Measurements from ENCODE around the gene CD33. TPM values are rescaled to one million over a fixed set of nuclear protein-coding genes. Genes with fewer than 3 reads are reported as not detected.

CD33 gene
- total and polyA plus RNA-seq, 9 of the 15 experiments (the other 6 are each of a cell fraction or from before 2014, with no cell fraction given), result 36.1 to 88.6 (median 49.6) TPM

- TF ChIP-seq BRD4 (IDR thresholded peaks at IDR 0.05), result no peak
- TF ChIP-seq NR2F6 (CRISPR knock-in tag; IDR thresholded peaks at IDR 0.05), result no peak
- no peak for TF ChIP-seq FOSL1 (tag; conservative IDR thresholded peaks at IDR 0.05)
- TF ChIP-seq ZC3H11A (IDR thresholded peaks at IDR 0.05; ENCODE audit: low read depth, low read length), result no peak
Measured at GRCh38 chr19:51207747-51208146, 17.1 kb upstream of the CD33 start (continued).

GRCh38 chr19:51210191-51210784 is 14.6 kb upstream of the CD33 start:
- ATAC-seq, result no peak
- WGBS (ENCODE audit: insufficient coverage, low coverage, missing lambda C conversion rate), result 29% methylated on average over 6 of the region's 6 CpGs
- Histone ChIP-seq H3K9me1 (ENCODE audit: control insufficient read depth, insufficient read depth, low read length) (no peaks in the 10 kb centered on the region), H3K4me2 (ENCODE audit: insufficient read depth, low read length) (no peak overlapping the region), H2AFZ (ENCODE audit: low read depth, low read length) (peak overlapping the region; percentile 70), H3K9ac (ENCODE audit: insufficient read depth in 1 of 2, low read depth in 2 of 2, low read length in 2 of 2) (no peak overlapping the region), H3K27me3 (ENCODE audit: control insufficient read depth in 2 of 2, insufficient read depth in 2 of 2, low read length in 2 of 2) (peaks cover 0 to 5% of the 10 kb centered on the region in 2 experiments; a peak in 2 of 5 replicates), H3K36me3 (ENCODE audit: control insufficient read depth, insufficient read depth, low read length) (no peaks in the 10 kb centered on the region), H3K9me3 (replicated peaks; ENCODE audit: control insufficient read depth, insufficient read depth, low read depth, low read length) (no peaks in the 10 kb centered on the region), H3K27ac (ENCODE audit: extremely low read depth, low read depth, low read length) (no peak overlapping the region), H3K4me3 (no peak overlapping the region), H3K4me1 (replicated peaks in 1 of 2; ENCODE audit: control insufficient read depth in 2 of 2, insufficient read depth in 2 of 2, low read length in 2 of 2) (peaks cover 0 to 8% of the 10 kb centered on the region in 2 experiments; a peak in 1 of 5 replicates), H3K79me2 (ENCODE audit: control insufficient read depth, insufficient read depth, low read length) (no peaks in the 10 kb centered on the region), H4K20me1 (replicated peaks; ENCODE audit: control insufficient read depth, insufficient read depth, low read length) (no peaks in the 10 kb centered on the region)
- intact Hi-C loops (cut with micrococcal nuclease), result no loop called here
- no peak for DNase-seq (ENCODE audit: extremely low read depth in 1 of 4, low spot score in 3 of 4)
- ChIA-PET POLR2A (interaction anchor here (0.6 kb wide), 1 partner anchor 578 kb away, joined by 3 read pairs; no protein-coding TSS in a partner anchor), CTCF (ENCODE audit: low intra/inter-chr PET ratio) (no interaction called here)
- no TSS peak for BruUV-seq (replicated peaks)
- no peak for TF ChIP-seq UBTF (IDR thresholded peaks at IDR 0.05; ENCODE audit: borderline replicate concordance in 1 of 2, low read depth in 2 of 2, low read length in 2 of 2)
- TF ChIP-seq ZNF24 (IDR thresholded peaks at IDR 0.05), result peak; percentile 96
- no peak for FAIRE-seq
- in situ Hi-C loops (cut with MboI), result no loop called here
